ENCODE data around the gene GALNT11.
"Not testable (repeated sequence)": the region's sequence is repeated elsewhere in the genome, so short reads cannot be mapped to it uniquely, and the experiment has no call there.

The GALNT11 gene

DNA sequence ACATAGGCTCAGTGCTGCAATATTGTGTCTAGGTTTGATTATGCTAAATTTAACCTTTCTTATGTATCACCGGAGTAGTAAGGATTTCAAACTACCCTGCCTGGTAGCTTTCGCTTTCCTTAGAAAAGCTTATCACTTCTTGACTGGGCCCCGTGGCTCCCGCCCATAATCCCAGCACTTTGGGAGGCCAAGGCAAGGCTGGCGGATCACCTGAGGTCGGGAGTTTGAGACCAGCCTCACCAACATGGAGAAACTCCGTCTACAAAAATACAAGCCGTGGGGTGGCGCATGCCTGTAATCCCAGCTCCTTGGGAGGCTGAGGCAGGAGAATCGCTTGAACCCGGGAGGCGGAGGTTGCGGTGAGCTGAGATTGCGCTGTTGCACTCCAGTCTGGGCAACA, 49.9 kb downstream of the GALNT11 start:
- DNase-seq (ENCODE audit: low spot score): not testable (repeated sequence)

DNA sequence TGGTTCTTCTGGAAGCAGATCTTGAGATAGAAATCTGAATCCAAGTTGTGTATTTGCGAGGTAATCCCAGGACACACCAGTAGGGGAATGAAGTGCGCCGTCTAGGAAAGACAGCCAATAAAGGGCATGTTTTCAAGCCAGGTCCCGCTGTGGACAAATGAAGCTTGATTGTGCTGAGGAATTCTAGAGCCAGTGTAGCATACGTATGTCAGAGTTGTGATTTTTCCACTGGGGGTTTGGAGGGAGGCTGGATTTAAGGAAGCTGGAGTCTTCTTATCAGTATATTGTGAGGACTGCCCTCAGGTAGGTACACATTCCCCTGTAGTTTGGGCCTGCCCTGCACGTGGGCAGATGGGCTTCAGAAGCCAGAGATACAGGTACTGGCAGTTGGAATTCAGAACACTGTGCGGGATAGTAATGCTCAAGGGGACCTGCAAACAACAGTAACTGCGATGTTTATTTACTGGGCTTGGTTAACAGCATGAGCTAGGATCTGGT, 50.9 kb downstream of the GALNT11 start:
- DNase-seq (ENCODE audit: low spot score): no peak

DNA sequence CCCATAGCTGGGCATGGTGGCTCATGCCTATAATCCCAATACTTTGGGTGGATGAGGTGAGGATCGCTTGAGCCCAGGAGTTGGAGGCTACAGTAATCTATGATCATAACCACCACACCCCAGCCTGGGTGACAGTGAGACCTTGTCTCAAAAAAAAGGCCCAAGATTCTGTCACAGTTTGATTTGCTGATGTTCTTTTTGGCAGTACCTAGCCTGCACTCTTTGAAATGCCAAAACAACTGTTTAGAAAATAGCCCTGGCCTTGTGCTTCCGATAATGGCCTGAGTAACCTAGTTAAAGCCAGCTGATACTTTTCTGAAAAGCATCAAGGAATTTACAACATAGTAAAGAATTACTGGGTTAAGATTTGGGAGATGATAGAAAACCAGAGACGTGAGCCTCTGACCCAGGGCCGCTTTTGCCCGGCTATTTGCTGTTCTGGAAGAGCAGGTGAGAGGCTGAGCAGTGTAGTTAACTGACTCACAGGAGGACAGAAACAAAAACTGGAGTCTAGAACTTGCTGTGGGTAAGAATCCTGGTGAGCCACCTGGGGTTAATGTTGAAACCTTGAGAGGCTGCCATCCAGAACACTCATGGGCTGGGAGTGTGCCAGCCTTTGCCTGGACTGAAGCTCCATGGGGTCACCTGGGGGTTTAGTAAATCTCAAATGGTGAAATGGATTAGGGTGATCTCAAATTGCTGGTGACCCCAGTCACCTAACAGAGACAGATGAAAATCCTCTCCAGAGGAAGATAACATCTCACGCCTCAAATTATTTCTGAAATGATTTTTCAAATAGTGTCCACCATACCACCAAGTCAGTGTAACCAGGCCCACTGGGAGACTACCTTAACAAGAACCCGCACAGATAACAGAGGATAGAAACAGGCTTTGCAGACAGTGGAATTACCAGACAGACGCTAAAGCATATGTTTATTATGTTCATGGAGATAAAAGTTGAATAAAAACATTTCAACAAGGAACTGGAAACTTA, 51.8 kb downstream of the GALNT11 start:
- DNase-seq (ENCODE audit: low spot score): no peak

DNA sequence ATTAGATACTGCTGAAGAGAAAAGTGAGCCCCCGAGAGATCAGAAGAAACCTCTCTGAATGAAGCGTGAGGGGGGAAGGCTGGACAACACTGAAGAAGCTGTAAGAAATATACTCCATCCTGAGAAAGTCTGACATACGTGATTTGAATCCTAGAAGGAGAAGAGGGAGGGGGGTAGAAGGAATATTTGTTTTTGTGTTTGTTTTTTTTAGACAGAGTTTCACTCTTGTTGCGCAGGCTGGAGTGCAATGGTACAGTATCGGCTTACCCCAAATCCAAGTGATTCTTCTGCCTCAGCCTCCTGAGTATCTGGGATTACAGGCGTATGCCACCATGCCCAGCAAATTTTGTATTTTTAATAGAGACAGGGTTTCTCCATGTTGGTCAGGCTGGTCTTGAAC, 52.6 kb downstream of the GALNT11 start:
- DNase-seq (ENCODE audit: low spot score): no peak

DNA sequence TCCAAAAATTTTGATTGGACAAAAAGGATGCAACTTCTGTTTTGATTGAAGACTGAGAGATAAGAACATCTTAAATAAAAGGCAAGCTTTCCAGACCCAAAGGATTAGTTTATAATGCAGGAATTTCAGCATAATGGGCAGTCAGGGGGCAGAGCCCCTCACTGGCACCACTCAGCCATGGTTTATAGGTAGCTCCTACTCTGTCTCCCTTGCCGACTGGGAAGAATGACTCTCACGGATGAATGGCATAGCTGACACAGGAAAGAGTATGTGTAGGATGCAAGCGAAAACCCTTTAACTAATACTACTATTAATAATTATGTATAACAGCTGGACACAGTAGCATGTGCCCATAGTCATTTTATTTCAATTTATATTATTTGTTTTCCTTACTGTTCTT, 53.3 kb downstream of the GALNT11 start:
- DNase-seq (ENCODE audit: low spot score): no peak

DNA sequence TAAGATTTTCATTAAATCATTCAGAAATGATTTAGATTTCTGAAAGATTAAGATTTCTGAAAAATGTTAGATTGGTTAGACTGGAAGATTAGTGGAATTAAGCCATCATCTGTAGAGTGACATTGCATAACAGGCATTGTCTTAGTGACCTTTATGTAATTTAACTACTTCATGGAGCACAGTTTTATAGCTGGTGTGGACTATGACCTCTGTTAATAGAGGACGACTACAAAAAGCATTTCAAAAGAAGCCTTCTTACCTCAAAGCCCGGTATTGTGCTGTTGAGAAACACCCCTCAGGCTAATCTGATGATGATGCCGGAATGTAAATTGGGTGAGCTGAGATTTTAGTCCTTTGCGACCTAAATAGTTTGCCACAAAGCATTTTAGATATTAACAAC, 55.6 kb downstream of the GALNT11 start:
- DNase-seq (ENCODE audit: low spot score): no peak

DNA sequence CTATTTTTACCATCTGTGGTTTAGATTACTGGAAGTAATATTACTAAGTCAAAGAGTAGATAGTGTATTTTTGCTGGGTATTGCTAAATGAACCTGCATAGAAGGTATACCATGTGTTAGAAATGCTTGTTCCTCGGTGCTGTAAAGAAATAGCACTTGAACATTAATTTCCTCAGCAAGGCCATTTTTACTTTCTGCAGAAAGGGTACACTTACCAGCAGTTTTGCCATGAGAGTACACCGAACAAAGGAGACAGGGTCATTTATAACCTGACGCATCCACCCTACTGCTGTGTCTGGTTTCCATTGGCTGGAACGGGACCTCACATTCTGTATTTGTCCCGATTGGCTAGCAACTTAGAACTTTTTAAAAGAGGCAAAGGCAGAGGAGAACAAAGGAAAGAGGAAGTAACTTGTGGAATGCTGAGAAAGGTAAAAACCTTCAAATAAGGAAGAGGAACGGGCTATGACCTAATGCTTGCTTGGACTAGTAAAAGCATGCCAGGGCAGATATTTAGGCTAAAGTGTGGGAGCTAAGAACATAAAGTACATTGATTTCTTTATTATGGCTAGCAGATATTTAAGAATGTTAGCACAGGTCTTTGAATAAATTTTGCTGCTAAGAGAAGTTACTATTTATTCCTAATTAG, 56.7 kb downstream of the GALNT11 start:
- DNase-seq (ENCODE audit: low spot score): not testable (repeated sequence)

DNA sequence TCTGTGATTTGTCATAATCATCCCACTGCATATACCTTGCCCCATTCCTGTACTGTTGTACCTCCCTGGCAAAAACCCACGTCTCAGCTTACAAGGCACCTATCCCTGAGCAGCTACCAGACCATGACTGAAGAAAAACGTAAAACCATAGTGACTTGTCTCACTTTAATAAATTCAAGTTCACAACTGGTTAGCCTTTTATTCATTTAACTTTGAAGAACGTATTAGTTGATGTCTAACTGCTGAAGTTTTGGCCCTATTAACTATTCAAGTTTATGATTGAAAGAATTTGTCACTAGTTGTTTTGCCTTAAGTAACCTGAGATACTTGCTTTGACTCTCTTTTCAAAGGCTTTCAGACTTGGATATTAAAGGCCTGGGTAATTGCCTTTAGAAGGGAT, 59.7 kb downstream of the GALNT11 start:
- no peak for DNase-seq (ENCODE audit: low spot score)

DNA sequence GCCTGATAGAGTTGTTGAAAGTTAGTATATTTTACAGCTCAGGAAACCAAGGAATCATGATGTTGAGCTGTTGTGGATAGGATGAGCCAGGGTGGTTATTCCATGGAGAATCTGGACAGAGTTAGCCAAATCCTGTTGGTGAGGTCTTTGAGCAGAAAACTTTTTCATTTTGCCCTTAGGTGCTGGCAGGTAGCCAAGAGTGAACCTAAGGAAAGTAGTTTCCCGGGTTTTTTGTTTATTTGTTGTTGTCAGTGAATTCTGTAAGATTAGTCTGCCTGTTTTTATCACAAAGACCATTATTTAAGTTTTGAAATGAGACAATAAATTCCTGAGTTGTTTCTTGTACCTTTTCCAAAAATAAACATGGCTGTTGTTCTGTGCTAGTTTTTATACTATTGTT, 61.0 kb downstream of the GALNT11 start:
- no peak for DNase-seq (ENCODE audit: low spot score)

DNA sequence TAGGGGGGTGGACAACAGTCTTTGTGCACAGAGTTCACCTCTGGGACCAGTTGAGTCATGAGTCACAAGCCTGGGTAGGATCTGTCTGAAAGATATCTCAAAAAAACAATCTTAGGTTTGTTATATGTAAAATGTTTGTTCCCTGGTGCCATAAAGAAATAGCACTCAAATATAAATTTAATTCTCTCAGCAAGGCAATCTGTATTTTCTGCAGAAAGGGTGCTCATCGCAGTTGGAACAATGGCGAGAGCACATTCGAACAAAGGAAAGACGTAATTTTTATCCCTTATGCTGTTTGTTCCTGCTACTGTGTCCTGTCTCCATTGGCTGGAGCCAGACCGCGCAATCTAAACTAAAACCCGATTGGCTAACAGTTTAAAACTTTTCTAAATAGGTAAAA, 63.7 kb downstream of the GALNT11 start:
- no peak for DNase-seq (ENCODE audit: low spot score)

DNA sequence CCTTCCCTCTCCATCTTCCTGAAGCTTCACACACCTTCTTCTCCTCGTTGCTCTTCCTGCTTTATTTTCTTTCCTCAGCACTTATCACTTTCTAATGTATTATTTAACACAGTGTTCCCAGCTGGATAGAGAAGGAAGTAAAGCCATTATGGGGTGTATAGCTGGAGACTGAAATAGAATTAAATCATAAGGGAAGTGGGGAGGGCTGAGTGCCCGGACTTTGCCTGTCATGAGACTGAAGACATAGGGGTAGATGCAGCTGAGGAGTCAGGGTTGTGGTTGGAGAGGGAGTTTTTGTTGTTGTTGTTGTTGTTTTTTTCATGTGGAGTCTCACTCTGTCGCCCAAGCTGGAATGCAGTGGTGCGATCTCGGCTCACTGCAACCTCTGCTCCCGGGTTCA, 65.3 kb downstream of the GALNT11 start:
- DNase-seq (ENCODE audit: low spot score): no peak

DNA sequence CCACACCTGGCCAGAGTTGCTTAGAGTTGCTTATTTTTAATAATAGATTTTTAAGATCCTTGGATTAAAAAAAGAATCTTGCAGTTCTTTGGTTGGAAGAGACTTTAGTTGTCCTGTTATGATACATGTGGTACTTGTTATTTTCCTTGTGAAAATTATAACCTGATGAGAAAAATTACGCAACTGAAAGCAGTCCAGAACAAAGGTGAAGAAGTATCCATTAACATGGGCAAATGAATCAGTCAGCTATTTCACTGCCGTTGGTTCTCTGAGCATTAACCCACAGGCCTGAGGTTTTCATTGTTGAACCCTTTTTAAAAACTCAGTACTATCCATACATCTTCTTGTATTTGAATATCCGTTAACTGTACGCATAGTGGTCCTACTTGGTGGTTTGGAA, 68.2 kb downstream of the GALNT11 start:
- no peak for DNase-seq (ENCODE audit: low spot score)

DNA sequence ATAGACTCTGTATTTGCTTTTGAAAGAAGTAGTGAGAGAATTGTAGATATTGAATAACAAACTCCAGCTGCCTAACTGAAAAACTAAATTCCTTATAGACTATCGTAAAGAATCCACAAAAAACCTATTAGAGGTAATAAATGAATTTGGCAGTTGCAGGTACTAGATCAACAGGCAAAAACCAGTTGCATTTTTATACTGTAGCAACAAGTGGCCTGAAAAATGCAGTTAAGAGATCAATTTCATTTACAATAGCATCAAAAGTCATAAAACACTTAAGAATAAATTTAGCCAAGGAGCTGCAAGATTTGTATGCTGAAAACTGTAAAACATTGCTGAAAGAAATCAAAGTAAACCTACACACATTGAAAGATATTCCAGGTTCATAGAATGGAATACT, 70.3 kb downstream of the GALNT11 start:
- DNase-seq (ENCODE audit: low spot score): no peak

DNA sequence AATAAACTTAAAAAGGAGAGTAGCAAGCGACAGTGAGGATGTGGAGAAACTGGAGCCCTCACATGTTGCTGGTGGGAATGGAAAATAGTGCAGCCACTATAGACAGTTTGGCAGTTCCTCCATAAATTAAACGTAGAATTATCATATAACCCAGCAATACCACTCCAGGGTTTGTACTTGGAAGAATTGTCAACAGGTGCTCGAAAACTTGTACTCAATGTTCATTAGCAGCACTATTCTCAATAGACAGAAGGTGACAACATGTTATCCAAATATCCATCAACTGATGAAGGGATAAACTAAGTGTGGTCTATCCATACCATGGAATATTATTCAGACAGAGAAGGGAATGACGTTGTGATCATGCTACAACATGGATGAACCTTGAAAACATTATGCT, 71.9 kb downstream of the GALNT11 start:
- DNase-seq (ENCODE audit: low spot score): no peak

DNA sequence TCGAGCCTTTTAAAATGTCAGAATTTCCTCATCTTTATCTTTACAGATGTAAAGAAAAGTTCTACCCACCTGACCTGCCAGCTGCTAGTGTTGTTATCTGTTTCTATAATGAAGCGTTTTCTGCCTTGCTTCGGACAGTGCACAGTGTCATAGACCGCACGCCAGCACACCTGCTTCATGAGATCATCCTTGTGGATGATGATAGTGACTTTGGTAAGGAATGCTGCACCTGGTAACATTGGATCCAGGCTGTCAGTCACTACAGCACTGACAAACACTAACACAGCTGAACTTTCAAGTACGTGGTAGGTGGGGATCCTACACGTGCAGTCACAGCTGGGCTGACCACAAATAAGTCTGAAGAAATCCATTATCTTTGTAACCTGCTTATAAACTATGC, 77.6 kb downstream of the GALNT11 start:
- no peak for DNase-seq (ENCODE audit: low spot score)

DNA sequence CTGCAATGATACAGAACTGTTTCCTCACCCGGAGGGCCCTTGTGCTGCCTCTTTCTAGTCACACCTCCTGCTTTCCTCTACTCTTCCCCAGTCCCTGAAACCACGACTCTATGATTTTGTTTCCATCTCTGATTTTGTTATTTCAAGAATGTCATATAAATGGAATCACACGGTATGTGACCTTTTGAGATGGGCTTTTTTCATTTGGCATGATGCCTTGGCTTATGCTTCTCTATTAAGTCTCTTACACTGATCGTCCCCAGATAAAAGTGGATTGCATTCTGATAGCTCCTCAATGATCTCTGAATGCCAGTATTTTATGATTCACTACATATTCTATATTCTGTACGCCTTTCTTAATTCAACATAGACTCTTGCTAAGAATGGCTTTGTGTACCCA, 78.2 kb downstream of the GALNT11 start:
- no peak for DNase-seq (ENCODE audit: low spot score)

DNA sequence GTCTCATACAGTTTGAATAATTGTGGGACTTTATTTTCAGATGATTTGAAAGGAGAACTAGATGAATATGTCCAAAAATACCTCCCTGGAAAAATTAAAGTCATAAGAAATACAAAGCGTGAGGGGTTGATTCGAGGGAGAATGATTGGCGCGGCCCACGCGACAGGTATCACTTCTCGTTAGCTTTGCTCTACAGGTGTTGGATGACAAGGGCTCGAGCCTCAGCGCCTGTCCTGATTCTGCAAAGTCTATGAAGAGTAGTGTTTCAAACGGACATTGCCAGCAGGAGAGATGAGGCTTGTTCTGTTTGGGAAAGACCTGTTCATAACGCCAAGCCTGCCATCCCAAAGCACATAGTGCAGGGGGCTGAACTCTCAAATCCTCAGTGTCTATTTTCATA, 79.7 kb downstream of the GALNT11 start:
- DNase-seq (ENCODE audit: low spot score): no peak

DNA sequence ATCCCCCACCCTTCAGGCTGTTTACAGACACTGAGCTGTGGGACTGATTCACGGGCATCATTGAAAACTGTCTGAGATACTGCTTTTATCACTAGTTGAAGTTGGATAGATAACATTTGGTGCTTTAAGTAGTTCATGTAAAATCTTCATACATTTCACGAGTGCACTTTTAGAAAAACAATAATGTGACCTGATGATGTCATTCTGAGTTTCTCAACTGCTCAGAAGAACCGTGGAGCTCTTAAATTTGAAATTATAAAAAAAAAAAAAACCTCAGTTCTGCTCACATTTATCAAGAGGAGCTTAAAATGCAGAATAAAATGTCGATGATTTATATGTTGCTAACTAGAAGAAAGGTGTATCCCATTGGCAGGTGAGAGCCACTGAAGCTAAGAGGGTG, 81.5 kb downstream of the GALNT11 start:
- DNase-seq (ENCODE audit: low spot score): no peak

DNA sequence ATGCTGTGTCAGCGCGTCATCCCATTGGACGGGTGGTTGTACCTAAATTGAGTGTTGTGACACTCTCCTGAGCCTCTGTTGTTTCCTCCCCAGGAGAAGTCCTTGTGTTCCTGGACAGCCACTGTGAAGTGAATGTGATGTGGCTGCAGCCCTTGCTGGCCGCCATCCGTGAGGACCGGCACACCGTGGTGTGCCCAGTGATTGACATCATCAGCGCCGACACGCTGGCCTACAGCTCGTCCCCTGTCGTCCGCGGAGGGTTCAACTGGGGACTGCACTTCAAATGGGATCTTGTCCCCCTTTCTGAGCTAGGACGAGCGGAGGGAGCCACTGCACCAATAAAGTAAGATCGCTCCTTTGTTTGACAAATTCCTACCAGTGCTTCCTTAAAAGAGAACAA, 82.5 kb downstream of the GALNT11 start:
- no peak for DNase-seq (ENCODE audit: low spot score)

DNA sequence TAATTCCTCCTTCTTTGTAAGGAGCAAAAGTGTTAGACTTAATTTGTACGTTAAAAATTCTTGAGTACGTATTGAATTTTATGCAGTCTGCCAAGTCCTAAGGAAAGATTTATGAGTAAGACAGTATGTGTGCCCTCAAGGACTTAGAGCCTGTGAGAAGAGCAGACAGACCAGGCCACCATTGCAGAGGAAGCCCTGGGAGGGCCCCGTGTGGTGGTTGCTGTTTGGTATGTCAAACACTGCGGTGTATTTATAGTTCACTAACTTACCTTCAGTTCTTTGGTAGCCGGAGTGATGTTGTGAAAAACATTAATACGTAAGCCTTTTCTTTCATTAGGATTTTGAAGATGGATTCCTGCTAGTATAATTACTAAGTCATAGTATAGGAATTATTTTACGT, 82.9 kb downstream of the GALNT11 start:
- DNase-seq (ENCODE audit: low spot score): no peak

DNA sequence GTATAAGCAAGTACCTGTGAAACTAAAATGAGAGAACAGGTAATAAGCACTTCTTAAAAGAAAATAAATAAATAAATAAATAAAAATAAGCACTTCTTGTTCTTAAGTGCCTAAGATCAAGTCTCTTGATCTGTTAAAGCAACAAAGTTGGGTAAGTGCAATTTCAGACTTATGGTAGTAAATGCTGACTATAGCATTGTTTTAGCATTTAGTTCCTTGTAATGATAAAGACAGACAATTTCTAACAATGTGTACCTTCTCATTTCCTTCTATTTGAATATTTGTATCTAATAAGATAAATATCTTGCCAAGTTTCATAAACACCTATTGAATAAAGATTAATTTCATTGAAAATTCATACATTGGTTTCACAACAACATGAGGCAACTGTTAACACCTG, 87.4 kb downstream of the GALNT11 start:
- DNase-seq (ENCODE audit: low spot score): no peak

DNA sequence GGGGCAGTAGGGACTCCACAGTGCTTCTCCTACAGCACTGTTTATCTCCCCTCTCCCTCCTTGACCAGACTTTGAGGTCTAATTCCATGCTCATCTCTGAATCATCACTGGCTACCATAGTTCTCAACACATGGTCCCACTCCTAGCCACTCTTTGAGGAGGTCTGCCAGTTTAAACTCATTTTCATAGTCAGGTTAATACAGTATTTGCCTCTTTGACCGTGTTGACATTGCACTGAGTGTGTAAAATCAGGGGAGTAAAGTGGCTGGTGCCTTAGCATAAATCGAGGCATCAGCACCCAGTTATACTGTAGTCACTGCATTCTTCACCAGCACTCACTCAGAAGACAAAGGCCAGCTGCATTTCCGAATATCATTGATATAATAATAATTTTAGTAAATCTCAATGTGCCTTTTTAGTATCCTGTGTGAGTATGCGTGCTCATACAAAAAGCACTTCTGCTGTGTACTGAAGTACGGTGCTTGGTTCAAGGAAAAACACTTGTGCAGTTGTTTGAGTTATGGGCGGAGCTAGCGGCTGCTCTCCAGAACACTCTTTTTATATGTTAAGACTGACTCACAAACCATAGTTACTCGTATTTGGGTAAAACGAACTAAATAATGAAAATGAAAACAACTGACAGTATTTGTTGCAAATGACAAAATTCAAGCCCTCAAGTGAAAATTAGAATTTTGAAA, 89.7 kb downstream of the GALNT11 start:
- DNase-seq (ENCODE audit: low spot score): no peak

DNA sequence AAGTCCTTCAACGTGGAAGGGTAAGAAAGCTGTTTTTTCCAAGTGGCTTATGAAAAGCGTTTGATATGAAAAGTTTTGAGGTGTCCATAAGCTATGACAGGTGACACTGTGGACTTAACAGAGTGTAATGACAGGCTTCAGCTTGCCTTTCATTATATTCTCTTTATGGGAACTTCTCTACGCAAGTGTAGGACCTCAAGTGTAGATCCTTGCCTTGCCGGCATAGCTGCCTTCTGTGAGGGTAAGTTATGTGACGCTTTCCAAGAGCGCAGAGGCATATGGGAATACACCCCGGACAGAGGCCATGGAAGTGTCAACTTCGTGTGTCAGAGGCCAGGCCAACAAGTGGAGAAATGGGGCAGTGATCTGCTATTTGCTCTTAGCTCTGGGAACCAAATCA, 91.9 kb downstream of the GALNT11 start:
- DNase-seq (ENCODE audit: low spot score): no peak
